ENCODE measurements around the gene PNPLA4. TPM values are rescaled to one million over a fixed set of nuclear protein-coding genes. Genes with fewer than 3 reads are reported as not detected.

Gene PNPLA4
- total and polyA plus RNA-seq, 2 donors (not counting 3 experiments of a cell fraction or from before 2014, with no cell fraction given): 8.8 to 13.1 TPM

GRCh38 chrX:7950865-7951264, 23.7 kb upstream of the PNPLA4 start:
- H3K27me3 ChIP-seq (ENCODE audit: control insufficient read depth in 2 of 2, insufficient read depth in 2 of 2, low read length in 2 of 2): no peaks in the 10 kb centered on the region
- dilution Hi-C loops (cut with MboI; ENCODE audit: extremely low pct_ligation_motif_present, low sequenced_read_pairs): no loop called here
- H3K36me3 ChIP-seq (ENCODE audit: control insufficient read depth in 2 of 2, extremely low read depth in 1 of 2, insufficient read depth in 2 of 2, low read length in 2 of 2): no peaks in the 10 kb centered on the region
- H3K9ac ChIP-seq (replicated peaks; ENCODE audit: extremely low read depth, insufficient read depth, low read length): no peak overlapping the region
- H3K4me1 ChIP-seq (ENCODE audit: control insufficient read depth, extremely low read depth, insufficient read depth, low read length): no peaks in the 10 kb centered on the region
- ChIA-PET POLR2A (no interaction called here), CTCF (no interaction called here)
- TF ChIP-seq MAX (IDR thresholded peaks at IDR 0.05; ENCODE audit: insufficient read depth, insufficient read length) (no peak), POLR2A (IDR thresholded peaks at IDR 0.05; ENCODE audit: low read depth, low read length) (no peak), MYC (IDR thresholded peaks at IDR 0.05; ENCODE audit: low read depth, low read length) (no peak), FOS (IDR thresholded peaks at IDR 0.05; ENCODE audit: borderline replicate concordance, insufficient read depth, low read length) (no peak), JUN (IDR thresholded peaks at IDR 0.05; ENCODE audit: borderline replicate concordance, insufficient read depth, insufficient read length, low read depth) (no peak), EZH2 (IDR thresholded peaks at IDR 0.05; ENCODE audit: borderline replicate concordance, low read depth, low read length, severe bottlenecking) (no peak), POLR2AphosphoS5 (IDR thresholded peaks at IDR 0.05; ENCODE audit: insufficient read depth, low read depth, low read length) (no peak), GATA2 (IDR thresholded peaks at IDR 0.05; ENCODE audit: insufficient read depth, insufficient read length, low read depth, low read length) (no peak)
- TF ChIP-seq, protein P1, sequence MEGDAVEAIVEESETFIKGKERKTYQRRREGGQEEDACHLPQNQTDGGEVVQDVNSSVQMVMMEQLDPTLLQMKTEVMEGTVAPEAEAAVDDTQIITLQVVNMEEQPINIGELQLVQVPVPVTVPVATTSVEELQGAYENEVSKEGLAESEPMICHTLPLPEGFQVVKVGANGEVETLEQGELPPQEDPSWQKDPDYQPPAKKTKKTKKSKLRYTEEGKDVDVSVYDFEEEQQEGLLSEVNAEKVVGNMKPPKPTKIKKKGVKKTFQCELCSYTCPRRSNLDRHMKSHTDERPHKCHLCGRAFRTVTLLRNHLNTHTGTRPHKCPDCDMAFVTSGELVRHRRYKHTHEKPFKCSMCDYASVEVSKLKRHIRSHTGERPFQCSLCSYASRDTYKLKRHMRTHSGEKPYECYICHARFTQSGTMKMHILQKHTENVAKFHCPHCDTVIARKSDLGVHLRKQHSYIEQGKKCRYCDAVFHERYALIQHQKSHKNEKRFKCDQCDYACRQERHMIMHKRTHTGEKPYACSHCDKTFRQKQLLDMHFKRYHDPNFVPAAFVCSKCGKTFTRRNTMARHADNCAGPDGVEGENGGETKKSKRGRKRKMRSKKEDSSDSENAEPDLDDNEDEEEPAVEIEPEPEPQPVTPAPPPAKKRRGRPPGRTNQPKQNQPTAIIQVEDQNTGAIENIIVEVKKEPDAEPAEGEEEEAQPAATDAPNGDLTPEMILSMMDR (IDR thresholded peaks at IDR 0.05; ENCODE audit: extremely low read depth in 1 of 2, insufficient read depth in 1 of 2, low read depth in 1 of 2, low read length in 2 of 2): no peak
- DNase-seq (ENCODE audit: low read depth, low spot score) (no peak), FAIRE-seq (no peak)
- H3K27ac ChIP-seq (ENCODE audit: insufficient read depth, low read depth, low read length): no peak overlapping the region
- no peaks in the 10 kb centered on the region for H4K20me1 ChIP-seq (replicated peaks; ENCODE audit: control insufficient read depth, extremely low read depth, insufficient read depth, low read length)
- H3K9me3 ChIP-seq (replicated peaks; ENCODE audit: control insufficient read depth, insufficient read depth, low read length): no peaks in the 10 kb centered on the region
- H3K79me2 ChIP-seq (ENCODE audit: control insufficient read depth, insufficient read depth, low read length): no peaks in the 10 kb centered on the region
- BruUV-seq (replicated peaks): no TSS peak
- H2AFZ ChIP-seq (ENCODE audit: low read depth, low read length): no peak overlapping the region
- no peak overlapping the region for H3K4me2 ChIP-seq (ENCODE audit: insufficient read depth, low read length)
- intact Hi-C loops (cut with micrococcal nuclease): no loop called here
- H3K4me3 ChIP-seq (replicated peaks in 1 of 3; ENCODE audit: insufficient read depth in 1 of 3, low read depth in 1 of 3, low read length in 3 of 3): no peak overlapping the region
- no peaks in the 10 kb centered on the region for H3K9me1 ChIP-seq (replicated peaks; ENCODE audit: control insufficient read depth, extremely low read depth, insufficient read depth, low read length)

Measured in endothelial cell of umbilical vein (primary cell).